ENCODE results near the gene C12orf75.

The C12orf75 gene

GRCh38 chr12:105336411-105336810 is 5.9 kb downstream of the C12orf75 start:
- ATAC-seq: no peak

GRCh38 chr12:105337391-105337790 is 6.9 kb downstream of the C12orf75 start:
- ATAC-seq: no peak

GRCh38 chr12:105338966-105339365 is 8.5 kb downstream of the C12orf75 start:
- no peak for ATAC-seq

- no peak for ATAC-seq
Observed at GRCh38 chr12:105341010-105341409, 10.5 kb downstream of the C12orf75 start.

- peak; percentile 33 to 38 for ATAC-seq
Observed at GRCh38 chr12:105341620-105342019, 11.1 kb downstream of the C12orf75 start.

DNA sequence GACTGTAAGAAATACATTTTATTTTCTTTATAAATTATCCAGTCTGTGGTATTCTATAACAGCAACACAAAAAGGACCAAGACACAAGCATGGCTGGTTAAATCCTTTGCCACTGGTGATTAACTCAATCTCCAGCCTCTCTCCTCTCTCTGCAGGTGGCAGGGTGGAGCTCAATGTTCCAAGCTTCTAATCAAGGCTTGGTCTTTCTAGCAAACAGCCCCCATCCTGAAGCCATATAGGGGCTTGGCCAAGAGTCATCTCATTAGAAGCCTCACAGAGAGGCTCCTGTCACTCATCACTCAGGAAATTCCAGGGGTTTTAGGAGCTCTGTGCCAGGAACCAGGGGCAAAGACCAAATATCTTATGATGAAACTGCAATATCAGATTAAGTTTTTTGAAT is 12.0 kb downstream of the C12orf75 start:
- ATAC-seq: no peak

GRCh38 chr12:105343836-105344235 is 13.3 kb downstream of the C12orf75 start:
- ATAC-seq: no peak

GRCh38 chr12:105347499-105347898 is 17.0 kb downstream of the C12orf75 start:
- no peak for ATAC-seq

GRCh38 chr12:105348142-105348541 is 17.7 kb downstream of the C12orf75 start:
- no peak for ATAC-seq

DNA sequence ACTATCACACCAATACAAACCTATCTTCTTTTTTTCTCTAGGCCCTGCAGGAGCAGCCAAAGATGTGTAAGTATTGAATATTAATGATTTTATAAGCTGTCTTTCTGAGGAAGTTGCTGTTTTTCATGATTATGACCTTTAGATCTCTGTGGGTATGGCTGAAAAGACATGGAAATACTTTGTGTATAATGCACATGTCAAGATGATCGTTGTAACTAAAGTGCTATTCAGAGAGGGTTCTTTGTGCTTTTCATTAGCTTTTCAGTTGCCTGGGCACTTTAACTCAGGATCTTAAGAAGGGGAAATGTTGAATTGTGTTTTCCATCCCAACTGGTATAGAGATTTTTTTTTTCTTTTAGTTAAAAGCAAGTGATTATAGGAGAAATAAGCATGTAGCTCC is 18.1 kb downstream of the C12orf75 start:
- no peak for ATAC-seq

GRCh38 chr12:105349138-105349537 is 18.6 kb downstream of the C12orf75 start:
- no peak for ATAC-seq

GRCh38 chr12:105351523-105351922 is 21.0 kb downstream of the C12orf75 start:
- no peak for ATAC-seq

GRCh38 chr12:105352052-105352451 is 21.6 kb downstream of the C12orf75 start:
- no peak for ATAC-seq

DNA sequence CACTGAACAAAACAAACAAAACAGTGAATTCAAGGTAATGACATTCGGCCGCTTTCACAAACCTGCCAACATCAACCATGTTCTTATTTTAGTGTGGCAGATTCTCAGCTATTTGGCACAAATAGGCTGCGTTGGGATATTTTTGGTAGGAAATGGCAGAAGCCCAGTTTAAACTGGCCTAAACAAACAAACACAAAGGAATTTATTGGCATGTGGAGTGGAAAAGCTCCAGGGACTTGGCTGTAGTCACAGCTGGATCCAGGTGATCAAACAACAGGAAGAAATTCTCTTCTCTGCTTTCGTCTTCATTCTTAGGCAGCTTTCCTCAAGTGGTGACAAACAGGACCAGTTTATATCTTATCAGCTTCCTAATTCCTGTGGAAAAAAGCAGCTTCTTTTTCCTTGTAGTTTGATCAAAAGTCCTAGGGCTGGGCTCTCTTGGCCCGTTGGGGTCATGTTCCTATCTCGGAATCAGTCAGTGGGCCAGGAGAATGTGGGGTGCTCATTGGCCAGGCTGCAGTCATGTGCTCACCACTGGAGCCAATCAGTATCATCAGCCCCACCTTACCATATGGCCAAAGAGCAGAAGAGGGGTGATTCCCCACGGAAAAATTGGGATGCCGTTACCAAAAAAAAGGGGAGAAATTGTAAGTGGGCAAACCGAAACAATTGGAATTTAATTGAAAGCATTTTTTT is 22.6 kb downstream of the C12orf75 start:
- ATAC-seq: no peak

- ATAC-seq: no peak
Observed at GRCh38 chr12:105355752-105356151, 25.3 kb downstream of the C12orf75 start.

DNA sequence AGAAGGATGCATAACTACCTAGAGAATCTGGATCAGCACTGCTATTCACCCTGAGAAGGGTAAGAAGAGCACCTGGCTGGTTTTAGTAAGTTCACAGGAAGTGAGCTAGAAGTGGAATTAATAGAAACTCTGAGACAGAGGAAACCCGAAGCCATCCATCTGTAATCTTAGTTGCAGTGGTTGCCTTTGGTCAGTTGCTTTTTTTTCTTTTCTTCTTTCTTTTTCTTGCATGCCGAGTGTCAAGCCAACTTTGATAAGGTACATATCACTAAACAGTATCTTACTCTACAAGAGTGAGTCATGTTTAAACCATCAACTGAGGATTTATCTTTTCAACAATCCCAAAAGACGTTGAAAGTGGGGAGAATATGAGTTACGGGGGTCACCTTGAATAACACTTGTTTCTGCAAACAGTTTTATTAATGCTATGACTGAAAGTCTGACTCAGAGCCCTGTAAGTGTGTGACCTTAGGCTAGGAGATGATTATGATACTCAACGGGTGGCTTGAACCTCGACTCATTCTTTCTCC is 26.7 kb downstream of the C12orf75 start:
- peak; percentile 89 to 92 for ATAC-seq

DNA sequence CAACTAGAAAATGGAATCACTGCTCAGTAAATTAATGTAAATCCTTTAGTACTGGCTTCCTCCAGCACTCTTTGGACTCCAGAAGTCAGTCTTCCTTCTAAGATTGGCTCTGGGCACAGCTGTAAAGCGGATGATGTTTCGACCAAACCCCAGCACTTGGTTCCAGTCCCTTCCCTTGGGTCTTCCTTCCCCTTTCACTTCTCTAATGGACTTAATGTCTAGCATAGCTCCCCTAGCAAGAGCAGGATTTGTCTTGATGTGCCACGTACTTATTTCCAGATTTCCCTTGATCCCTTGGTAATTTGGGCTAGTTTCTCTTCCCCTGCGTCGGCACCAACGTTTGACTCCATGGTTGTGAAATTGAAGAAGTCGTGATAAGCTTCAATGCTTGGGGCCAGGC is 28.3 kb downstream of the C12orf75 start:
- ATAC-seq: no peak

- no peak for ATAC-seq
Observed at GRCh38 chr12:105359856-105360255, 29.4 kb downstream of the C12orf75 start.

DNA sequence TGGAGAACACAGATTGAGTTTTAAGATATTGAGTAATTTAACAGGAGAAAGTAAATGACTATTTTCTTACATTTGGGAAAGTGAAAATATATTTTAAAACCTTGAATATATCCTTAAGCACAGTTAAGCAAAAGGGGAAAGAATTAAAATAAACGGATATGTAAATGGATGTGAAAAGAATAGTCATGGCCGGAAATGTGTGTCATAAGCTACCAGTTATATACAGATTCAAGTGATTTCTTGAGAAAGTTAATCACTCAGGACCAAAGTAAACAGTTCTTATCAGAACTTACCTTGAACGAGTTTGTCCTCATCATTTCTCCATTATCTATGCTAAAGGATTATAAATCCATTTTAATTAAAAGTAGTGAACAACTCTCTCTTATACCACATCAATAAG is 33.4 kb downstream of the C12orf75 start:
- ATAC-seq: no peak

DNA sequence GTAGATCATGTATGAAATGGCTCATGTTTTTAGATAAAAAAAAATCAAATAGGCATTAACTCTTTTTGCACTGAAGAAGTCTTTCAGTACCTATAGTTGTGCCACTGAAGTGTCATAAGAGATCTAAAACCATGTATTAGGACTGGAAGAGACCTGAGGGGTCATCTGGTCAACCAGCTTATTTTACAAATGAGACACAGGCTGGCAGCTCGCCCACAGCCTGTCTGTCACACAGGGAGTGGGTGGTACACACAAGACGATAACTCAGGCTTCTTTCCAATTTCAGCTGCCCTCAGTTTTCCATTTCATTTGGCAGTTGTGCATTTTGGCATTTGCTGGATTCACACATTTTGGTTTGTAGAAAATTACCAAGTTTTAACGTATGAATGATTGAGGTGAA is 34.7 kb downstream of the C12orf75 start:
- ATAC-seq: no peak

GRCh38 chr12:105368047-105368646 is 37.7 kb downstream of the C12orf75 start:
- no peak for ATAC-seq

GRCh38 chr12:105369014-105369413 is 38.5 kb downstream of the C12orf75 start:
- ATAC-seq: no peak

DNA sequence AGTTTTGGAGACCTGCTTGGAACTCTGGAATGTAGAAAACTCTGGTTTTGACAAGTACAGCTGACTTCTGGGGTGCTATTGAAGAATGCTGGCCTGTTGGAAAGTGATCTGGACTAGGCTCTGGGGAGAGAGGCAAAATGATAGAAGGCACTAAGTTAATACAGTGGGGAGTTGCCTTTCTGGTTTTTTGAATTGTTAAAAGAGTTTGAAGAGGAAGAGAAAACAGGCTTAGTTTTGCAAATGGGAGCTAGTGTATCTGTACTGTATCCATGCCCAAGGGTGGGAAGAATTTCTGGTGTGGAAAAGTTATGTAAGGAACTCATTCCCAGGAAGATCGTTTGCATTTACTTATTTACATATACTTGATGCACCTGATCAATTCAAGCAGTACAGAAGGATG is 43.8 kb downstream of the C12orf75 start:
- no peak for ATAC-seq

DNA sequence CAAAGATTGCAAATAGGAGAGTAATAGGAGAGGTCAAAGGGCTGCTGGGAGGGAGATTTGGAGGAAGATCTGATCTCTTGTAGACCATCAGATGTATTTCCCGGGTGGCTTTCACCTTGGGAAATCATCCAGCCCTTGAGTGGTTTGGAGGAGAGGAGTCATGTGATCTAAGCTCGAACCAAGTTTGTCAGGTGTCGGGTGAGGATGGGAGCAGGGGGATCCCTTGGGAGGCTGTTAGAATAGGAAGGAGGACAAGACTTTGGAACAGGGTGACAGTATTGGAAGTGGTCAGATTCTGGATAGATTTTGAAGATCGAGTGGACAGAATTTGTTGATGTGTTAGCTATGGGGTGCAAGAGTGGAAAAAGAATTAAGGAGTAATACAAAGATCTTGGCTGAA is 46.6 kb downstream of the C12orf75 start:
- no peak for ATAC-seq

DNA sequence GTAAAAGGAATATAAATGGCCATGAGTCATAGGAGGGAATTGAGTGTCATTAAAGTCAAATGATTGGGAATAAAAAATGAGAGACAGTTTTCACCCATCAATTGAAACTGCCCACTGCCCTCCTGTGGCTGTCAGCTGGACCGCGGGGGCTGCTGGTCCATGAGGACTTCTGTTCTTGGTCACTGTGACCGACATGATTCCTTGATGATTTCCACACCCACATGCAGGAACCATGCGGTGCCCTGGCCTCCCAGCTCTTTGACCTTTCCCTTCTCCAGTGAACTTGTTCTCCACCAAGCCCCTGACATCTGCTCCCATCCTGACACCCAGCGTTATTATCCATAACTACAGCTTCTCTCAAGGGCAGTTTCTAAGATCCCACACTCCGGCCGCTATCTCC is 48.4 kb downstream of the C12orf75 start:
- no peak for ATAC-seq

All from activated CD4-positive, CD25-positive, alpha-beta regulatory T cell treated with anti-CD3 and anti-CD28 coated beads, Interleukin-2, amount 50 U/mL, for 24 hours (primary cell).